DMS53 (cell line): ENCODE results near the gene FBN3.
A peak's percentile ranks its signal among the peaks of the same experiment; 100 is the strongest.
"Not testable (repeated sequence)": the region's sequence is repeated elsewhere in the genome, so short reads cannot be mapped to it uniquely, and the experiment has no call there.

Experiments used
- DNase-seq: peaks from one replicate; lab custom pipeline; 2025; lab: John Stamatoyannopoulos, UW

Gene FBN3

GRCh38 chr19:8056533-8056932, 92.9 kb downstream of the FBN3 start:
- DNase-seq: no peak

- no peak for DNase-seq
Measured at GRCh38 chr19:8054169-8054568, 95.2 kb downstream of the FBN3 start.

- DNase-seq: no peak
Measured at GRCh38 chr19:8052464-8052859, 96.9 kb downstream of the FBN3 start, which contains the start of gene CCL25. Gene CCL25, plus strand, starts transcription at chr19:8052760. Its CDS starts 290 bp downstream, at chr19:8053050.

GRCh38 chr19:8050274-8051096, 98.9 kb downstream of the FBN3 start:
- DNase-seq: peak; percentile 83

GRCh38 chr19:8046569-8047165, 102.7 kb downstream of the FBN3 start:
- no peak for DNase-seq

DNA sequence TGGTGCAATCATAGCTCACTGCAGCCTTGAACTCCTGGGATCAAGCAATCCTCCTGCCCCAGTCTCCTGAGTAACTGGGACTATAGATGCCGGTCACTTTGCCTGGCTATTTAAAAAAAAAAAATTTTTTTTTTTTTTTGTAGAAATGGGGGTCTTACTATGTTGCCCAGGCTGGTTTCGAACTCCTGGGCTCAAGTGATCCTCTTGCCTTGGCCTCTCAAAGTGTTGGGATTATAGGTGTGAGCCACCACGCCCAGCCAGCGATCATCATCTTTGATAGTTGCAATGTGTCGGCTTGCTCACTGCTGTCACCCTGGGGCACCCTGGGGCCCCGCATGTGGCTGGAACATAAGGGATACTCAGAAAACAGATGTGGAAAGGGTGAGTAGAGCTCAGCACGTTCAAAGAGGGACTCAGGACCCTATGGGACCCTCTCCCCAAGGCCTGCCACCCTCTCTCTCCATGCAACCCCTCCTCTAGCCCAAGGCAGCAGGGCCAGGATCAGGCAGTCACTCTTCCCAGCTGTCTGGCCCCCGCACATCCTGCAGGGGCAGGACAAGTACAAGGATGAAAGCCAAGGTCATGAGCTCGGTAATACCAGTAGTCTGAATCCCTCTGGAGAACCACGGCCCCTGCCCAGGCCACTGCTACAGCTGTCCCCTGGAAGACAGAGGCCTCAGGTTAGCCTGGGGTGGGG, 103.4 kb downstream of the FBN3 start:
- no peak for DNase-seq

DNA sequence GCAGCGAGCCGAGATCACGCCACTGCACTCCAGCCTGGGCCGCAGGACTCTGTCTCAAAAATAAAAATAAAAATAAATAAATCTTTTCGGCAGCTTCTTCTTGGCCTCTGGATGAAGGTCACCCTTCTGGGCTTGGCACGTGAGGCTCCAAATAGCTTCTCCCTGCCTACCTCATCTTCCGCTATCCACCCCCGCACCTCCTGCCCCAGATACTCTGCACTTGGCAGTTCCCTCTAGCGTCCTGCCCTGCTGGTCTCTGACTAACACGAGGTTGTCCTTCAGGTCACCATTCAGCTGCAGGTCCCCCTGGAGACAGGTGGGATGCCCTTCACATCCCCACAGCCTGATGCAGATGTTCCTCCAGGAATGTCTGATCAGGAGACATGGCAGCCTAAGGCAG, 105.4 kb downstream of the FBN3 start:
- DNase-seq: no peak

GRCh38 chr19:8042900-8043299, 106.5 kb downstream of the FBN3 start:
- no peak for DNase-seq

GRCh38 chr19:8041531-8041931, 107.9 kb downstream of the FBN3 start:
- DNase-seq: peak; percentile 12

GRCh38 chr19:8039231-8039630, 110.2 kb downstream of the FBN3 start:
- no peak for DNase-seq

GRCh38 chr19:8038815-8039214, 110.6 kb downstream of the FBN3 start:
- DNase-seq: no peak

DNA sequence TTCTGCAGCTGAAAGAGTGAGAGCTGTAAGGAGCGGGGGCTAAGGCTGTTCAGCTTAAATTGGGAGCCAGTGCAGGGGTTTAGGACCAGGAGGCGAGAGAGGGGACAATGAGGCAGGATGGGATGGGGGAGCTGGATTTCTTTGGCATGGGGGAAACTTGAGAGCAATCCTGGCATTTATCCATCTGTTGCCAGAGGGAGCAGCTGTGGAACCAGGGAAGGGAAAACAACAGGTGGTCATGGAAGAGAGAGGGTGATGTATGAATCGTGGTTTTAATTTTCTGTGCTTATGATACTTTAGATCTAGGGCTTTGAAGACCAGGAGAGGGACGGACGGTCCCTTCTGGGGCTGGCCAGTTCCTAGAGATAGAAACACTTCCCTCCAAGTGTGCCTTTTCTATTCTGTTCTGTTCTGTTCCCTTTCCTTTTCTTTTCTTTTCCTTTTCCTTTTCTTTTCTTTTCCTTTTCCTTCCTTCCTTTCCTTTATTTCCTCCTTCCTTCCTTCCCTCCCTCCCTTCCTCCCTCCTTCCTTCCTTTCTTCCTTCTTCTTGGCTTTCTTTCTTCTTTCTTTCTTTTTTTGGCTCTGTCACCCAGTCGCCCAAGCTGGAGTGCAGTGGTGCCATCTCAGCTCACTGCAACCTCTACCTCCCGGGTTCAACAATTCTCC, 112.8 kb downstream of the FBN3 start:
- DNase-seq: peak; percentile 34

DNA sequence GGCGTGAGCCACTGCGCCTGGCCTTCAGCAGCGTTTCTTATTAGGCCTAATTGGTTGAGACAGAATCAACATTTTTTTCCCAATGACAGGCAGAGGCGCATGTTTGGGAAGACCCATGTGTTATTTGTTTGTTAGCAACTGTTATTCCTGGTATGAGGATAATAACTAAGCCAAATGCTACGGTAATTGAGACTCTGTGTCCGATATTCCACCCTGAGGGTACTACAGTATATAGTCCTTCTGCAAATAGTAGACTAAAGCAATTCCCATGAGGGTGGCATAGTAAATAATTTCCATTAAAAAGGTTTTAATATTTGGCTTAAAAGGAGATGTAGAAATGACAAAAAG, 115.2 kb downstream of the FBN3 start:
- DNase-seq: no peak

DNA sequence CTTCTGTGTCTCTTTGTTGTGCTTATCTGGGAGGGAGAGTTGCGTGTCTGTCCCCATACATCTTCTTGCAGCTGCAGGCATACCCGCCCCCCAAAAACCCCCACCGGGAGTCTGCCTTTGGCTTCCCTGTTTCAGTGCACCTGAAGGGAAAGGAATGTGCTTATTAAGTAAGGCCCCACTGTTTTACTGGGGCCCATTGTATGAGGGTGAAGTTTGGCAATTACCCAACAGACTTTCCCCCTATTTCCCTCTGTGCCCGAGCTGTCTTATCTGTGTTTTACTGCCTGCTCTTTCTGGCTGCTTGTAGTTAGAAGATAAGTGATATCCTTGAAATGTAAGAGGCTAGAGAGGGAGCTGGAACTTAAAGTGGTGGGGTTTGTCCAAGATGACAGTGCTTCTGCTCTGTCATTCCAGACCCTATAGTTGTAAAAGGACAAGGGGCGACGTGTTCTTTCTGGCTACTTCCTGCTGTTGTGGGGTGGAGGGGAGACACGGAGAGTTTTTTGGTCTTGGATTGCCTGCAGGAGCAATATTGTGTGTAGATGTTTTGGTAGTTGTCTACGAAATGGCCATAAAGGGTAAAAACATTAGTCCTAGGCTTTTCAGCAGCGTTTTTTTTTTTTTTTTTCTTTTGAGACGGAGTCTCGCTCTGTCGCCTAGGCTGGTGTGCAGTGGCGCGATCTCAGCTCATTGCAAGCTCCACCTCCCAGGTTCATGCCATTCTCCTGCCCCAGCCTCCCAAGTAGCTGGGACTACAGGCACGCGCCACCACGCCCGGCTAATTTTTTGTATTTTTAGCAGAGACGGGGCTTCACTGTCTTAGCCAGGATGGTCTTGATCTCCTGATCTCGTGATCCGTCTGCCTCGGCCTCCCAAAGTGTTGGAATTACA, 115.9 kb downstream of the FBN3 start:
- DNase-seq: not testable (repeated sequence)

- DNase-seq: no peak
Measured at GRCh38 chr19:8030960-8031359, 118.4 kb downstream of the FBN3 start.

DNA sequence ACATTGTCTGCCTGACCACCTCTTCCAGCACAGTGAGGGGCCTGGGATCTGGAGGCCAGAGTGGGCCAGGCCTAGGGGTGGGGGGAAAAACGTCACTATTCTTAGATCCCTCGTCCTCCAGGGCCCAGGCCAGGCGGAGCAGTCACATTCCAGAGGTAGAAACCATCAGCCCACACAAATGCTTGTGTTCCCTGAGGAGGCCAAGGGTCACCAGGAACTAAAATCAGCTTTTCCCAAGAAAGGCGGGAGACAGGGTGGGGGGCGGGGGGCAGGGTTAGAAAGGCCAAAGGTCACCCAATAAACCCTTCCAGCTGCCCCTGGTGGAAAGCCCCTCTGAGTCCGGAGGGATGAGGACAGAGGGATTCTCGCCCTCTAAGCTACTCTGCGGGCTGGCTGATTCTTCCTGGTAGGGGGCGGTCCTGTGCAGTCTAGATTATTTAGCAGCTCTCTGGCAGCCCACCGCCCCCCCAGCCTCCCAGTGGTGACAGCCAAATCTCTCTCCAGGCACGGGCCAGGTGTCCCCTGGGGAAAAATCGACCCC, 120.4 kb downstream of the FBN3 start:
- DNase-seq: no peak

DNA sequence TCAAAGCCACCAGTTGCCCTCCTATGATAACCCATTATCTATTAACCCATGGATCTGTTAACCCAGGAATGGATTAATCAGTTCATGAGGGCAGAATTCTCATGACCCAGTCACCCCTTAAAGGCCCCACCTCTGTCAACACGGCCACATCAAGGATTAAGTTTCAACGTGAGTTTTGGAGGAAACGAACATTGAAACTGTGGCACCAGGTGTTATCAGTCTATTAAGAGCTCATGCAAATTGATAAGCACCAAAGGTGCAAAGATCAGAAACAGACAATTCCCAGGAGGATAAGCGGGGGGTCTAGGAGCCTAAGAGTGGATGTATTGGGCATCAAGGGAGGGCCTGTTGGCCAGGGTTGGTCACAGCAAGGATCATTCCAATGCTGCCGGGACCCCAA, 124.1 kb downstream of the FBN3 start:
- no peak for DNase-seq

- DNase-seq: not testable (repeated sequence)
Measured at GRCh38 chr19:8024256-8024655, 125.1 kb downstream of the FBN3 start.

- DNase-seq: no peak
Measured at GRCh38 chr19:8023371-8023770, 126.0 kb downstream of the FBN3 start.

DNA sequence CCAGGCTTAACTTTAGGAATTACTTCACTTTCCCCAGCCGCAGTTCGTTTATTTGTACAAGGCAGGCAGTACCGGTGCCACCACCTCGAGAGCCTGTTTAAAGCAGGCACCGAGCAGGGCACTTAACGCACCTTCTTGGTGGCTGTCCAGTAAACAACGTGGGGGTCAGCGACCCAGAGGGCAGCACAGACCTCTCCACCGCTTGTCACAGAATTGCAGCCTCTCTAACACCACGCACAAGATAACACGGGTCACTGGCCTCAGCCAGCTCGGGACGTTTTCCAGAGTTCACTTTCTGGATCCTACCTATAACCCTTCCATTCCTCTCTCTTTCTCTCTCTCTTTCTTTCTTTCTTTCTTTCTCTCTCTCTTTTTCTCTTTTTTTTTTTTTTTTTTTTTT, 127.1 kb downstream of the FBN3 start:
- no peak for DNase-seq

DNA sequence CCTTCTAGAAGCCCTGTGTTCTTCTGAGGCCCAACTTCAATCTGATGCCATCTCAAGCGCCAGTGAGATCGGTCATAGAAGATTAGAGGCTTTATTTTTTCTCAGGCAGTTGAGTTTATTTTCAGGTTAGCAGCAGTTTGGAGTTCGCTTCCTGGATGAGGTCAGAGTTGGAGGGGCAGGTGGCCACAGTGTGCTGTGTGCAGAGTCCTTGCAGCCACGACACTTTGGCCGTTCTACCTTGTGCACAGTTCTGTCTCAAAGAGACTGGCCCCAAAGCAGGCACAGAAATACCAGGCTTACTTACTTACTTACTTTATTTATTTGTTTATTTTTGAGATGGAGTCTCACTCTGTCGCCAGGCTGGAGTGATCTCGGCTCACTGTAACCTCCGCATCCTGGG, 128.0 kb downstream of the FBN3 start:
- peak; percentile 11 for DNase-seq
